Immature natural killer cell (primary cell): ENCODE data around the gene ZDHHC1. TPM values are rescaled to one million over a fixed set of nuclear protein-coding genes. Genes with fewer than 3 reads are reported as not detected.
A peak's percentile ranks its signal among the peaks of the same experiment; 100 is the strongest.

Experiments used
- DNase-seq, 3 donors: peaks; one replicate each; pipeline ENCODE4 v3.0.0; 2022; ENCODE audit warnings: mixed read lengths in 1 of 3
- H3K27ac Mint-ChIP-seq, 6 donors: one replicate each; pipeline ENCODE4 v1.8.0; 2020; ENCODE audit warnings: mixed read lengths in 6 of 6, mild to moderate bottlenecking in 5 of 6, inconsistent platforms in 4 of 6, moderate library complexity in 3 of 6
- H3K27me3 Mint-ChIP-seq, 3 donors: one replicate each; pipeline ENCODE4 v1.8.0; 2020 to 2021; ENCODE audit warnings: low read depth in 3 of 3, mild to moderate bottlenecking in 3 of 3, mixed read lengths in 3 of 3, moderate library complexity in 3 of 3, inconsistent platforms in 1 of 3
- H3K36me3 Mint-ChIP-seq, 3 donors: one replicate each; pipeline ENCODE4 v1.8.0; 2020; ENCODE audit warnings: mixed read lengths in 3 of 3, inconsistent platforms in 2 of 3, mild to moderate bottlenecking in 2 of 3
- H3K4me1 Mint-ChIP-seq, 2 donors: one replicate each; pipeline ENCODE4 v1.8.0; 2020; ENCODE audit warnings: inconsistent platforms in 2 of 2, mild to moderate bottlenecking in 2 of 2, mixed read lengths in 2 of 2, moderate library complexity in 1 of 2
- H3K4me3 Mint-ChIP-seq, 5 donors: one replicate each; pipeline ENCODE4 v1.8.0; 2020; ENCODE audit warnings: mild to moderate bottlenecking in 5 of 5, mixed read lengths in 5 of 5, inconsistent platforms in 3 of 5, moderate library complexity in 3 of 5
- H3K9me3 Mint-ChIP-seq, 6 donors: one replicate each; pipeline ENCODE4 v1.8.0; 2020; ENCODE audit warnings: mild to moderate bottlenecking in 6 of 6, mixed read lengths in 6 of 6, inconsistent platforms in 4 of 6, moderate library complexity in 3 of 6
- polyA plus RNA-seq, 3 donors: library from polyadenylated mRNA; unstranded; fragments of 300-500 nt; fragmentation: Illumina TruSeq; gene quantifications; one replicate each; pipeline ENCODE4 v1.2.3, GENCODE V29; 2021

Gene ZDHHC1
- polyA plus RNA-seq, 3 donors from 2014 or later, result 0.64 to 0.71 TPM; not detected in 1

- Mint-ChIP-seq H3K36me3 (peaks cover 0 to 3% (median 0%) of the 10 kb centered on the region in 3 donors), H3K27me3 (peaks cover 0 to 4% (median 0%) of the 10 kb centered on the region in 3 donors)
- DNase-seq, result no peak
Observed at GRCh38 chr16:67456391-67457081, 40.3 kb upstream of the ZDHHC1 start.

GRCh38 chr16:67454852-67455251 lies 38.6 kb upstream of the ZDHHC1 start:
- no peak for DNase-seq
- Mint-ChIP-seq H3K36me3 (peaks cover 0 to 4% (median 3%) of the 10 kb centered on the region in 3 donors), H3K27me3 (peaks cover 0 to 7% (median 4%) of the 10 kb centered on the region in 3 donors), H3K4me3 (no peak overlapping the region), H3K4me1 (peaks cover 46 to 56% of the 10 kb centered on the region in 2 donors), H3K27ac (peak overlapping the region in 3 of 6 donors; percentile 49 to 57 (median 51)), H3K9me3 (no peaks in the 10 kb centered on the region)

More at GRCh38 chr16:67456391-67457081, 40.3 kb upstream of the ZDHHC1 start:
- peaks cover 60 to 65% of the 10 kb centered on the region in 2 donors for H3K4me1 Mint-ChIP-seq
- H3K9me3 Mint-ChIP-seq, result no peaks in the 10 kb centered on the region
- no peak overlapping the region for H3K4me3 Mint-ChIP-seq
- peak overlapping the region in 4 of 6 donors; percentile 40 to 84 (median 70) for H3K27ac Mint-ChIP-seq

- Mint-ChIP-seq H3K9me3 (no peaks in the 10 kb centered on the region), H3K4me3 (no peak overlapping the region), H3K27me3 (peaks cover 0 to 7% (median 4%) of the 10 kb centered on the region in 3 donors), H3K27ac (peak overlapping the region in 5 of 6 donors; percentile 25 to 83 (median 59)), H3K36me3 (peaks cover 0 to 4% (median 3%) of the 10 kb centered on the region in 3 donors), H3K4me1 (peaks cover 52 to 62% of the 10 kb centered on the region in 2 donors)
- DNase-seq, result no peak
Observed at GRCh38 chr16:67454104-67454503, 37.8 kb upstream of the ZDHHC1 start.

GRCh38 chr16:67451704-67452435 lies 35.6 kb upstream of the ZDHHC1 start:
- peaks cover 0 to 4% (median 3%) of the 10 kb centered on the region in 3 donors for H3K36me3 Mint-ChIP-seq
- no peak for DNase-seq
- no peaks in the 10 kb centered on the region for H3K9me3 Mint-ChIP-seq
- no peak overlapping the region for H3K4me3 Mint-ChIP-seq
- H3K4me1 Mint-ChIP-seq, result peaks cover 43 to 50% of the 10 kb centered on the region in 2 donors
- peaks cover 0 to 9% (median 4%) of the 10 kb centered on the region in 3 donors for H3K27me3 Mint-ChIP-seq
- H3K27ac Mint-ChIP-seq, result no peak overlapping the region

- H3K27ac Mint-ChIP-seq, result no peak overlapping the region
- H3K9me3 Mint-ChIP-seq, result no peaks in the 10 kb centered on the region
- H3K27me3 Mint-ChIP-seq, result peaks cover 0 to 9% (median 6%) of the 10 kb centered on the region in 3 donors
- peaks cover 38 to 48% of the 10 kb centered on the region in 2 donors for H3K4me1 Mint-ChIP-seq
- no peak for DNase-seq
- H3K36me3 Mint-ChIP-seq, result peaks cover 0 to 4% (median 3%) of the 10 kb centered on the region in 3 donors
- H3K4me3 Mint-ChIP-seq, result no peak overlapping the region
Observed at GRCh38 chr16:67451061-67451703, 34.9 kb upstream of the ZDHHC1 start.

- H3K4me3 Mint-ChIP-seq, result no peak overlapping the region
- peaks cover 24 to 33% of the 10 kb centered on the region in 2 donors for H3K4me1 Mint-ChIP-seq
- peaks cover 0 to 4% (median 3%) of the 10 kb centered on the region in 3 donors for H3K36me3 Mint-ChIP-seq
- no peak for DNase-seq
- peaks cover 1 to 9% (median 5%) of the 10 kb centered on the region in 3 donors for H3K27me3 Mint-ChIP-seq
- no peaks in the 10 kb centered on the region for H3K9me3 Mint-ChIP-seq
- peak overlapping the region in 3 of 6 donors; percentile 1 to 45 (median 29) for H3K27ac Mint-ChIP-seq
Observed at GRCh38 chr16:67449739-67450138, 33.5 kb upstream of the ZDHHC1 start.

GRCh38 chr16:67449336-67449735 lies 33.1 kb upstream of the ZDHHC1 start:
- DNase-seq, result no peak
- H3K9me3 Mint-ChIP-seq, result no peaks in the 10 kb centered on the region
- peaks cover 21 to 30% of the 10 kb centered on the region in 2 donors for H3K4me1 Mint-ChIP-seq
- H3K27ac Mint-ChIP-seq, result peak overlapping the region in 4 of 6 donors; percentile 1 to 45 (median 32)
- no peak overlapping the region for H3K4me3 Mint-ChIP-seq
- peaks cover 0 to 4% (median 3%) of the 10 kb centered on the region in 3 donors for H3K36me3 Mint-ChIP-seq
- H3K27me3 Mint-ChIP-seq, result peaks cover 2 to 11% (median 4%) of the 10 kb centered on the region in 3 donors

- Mint-ChIP-seq H3K4me1 (peaks cover 15 to 24% of the 10 kb centered on the region in 2 donors), H3K9me3 (no peaks in the 10 kb centered on the region), H3K27me3 (peaks cover 2 to 11% (median 4%) of the 10 kb centered on the region in 3 donors), H3K36me3 (peaks cover 0 to 4% (median 3%) of the 10 kb centered on the region in 3 donors), H3K4me3 (no peak overlapping the region), H3K27ac (no peak overlapping the region)
- DNase-seq, result no peak
Observed at GRCh38 chr16:67448580-67448979, 32.3 kb upstream of the ZDHHC1 start.

- Mint-ChIP-seq H3K4me1 (peaks cover 11 to 19% of the 10 kb centered on the region in 2 donors), H3K9me3 (no peaks in the 10 kb centered on the region), H3K27ac (no peak overlapping the region), H3K27me3 (peaks cover 2 to 11% (median 3%) of the 10 kb centered on the region in 3 donors), H3K36me3 (peaks cover 0 to 4% (median 0%) of the 10 kb centered on the region in 3 donors), H3K4me3 (no peak overlapping the region)
- DNase-seq, result peak; percentile 22 to 40 (median 24)
Observed at GRCh38 chr16:67447508-67448076, 31.3 kb upstream of the ZDHHC1 start.

GRCh38 chr16:67446968-67447507 lies 30.8 kb upstream of the ZDHHC1 start:
- Mint-ChIP-seq H3K27ac (peak overlapping the region in 1 of 6 donors; percentile 40), H3K36me3 (peaks cover 0 to 4% (median 0%) of the 10 kb centered on the region in 3 donors), H3K27me3 (peaks cover 2 to 11% (median 3%) of the 10 kb centered on the region in 3 donors), H3K9me3 (no peaks in the 10 kb centered on the region), H3K4me1 (peaks cover 11 to 19% of the 10 kb centered on the region in 2 donors), H3K4me3 (no peak overlapping the region)
- no peak for DNase-seq

GRCh38 chr16:67445913-67446907 lies 29.9 kb upstream of the ZDHHC1 start:
- Mint-ChIP-seq H3K27me3 (peaks cover 3 to 11% (median 5%) of the 10 kb centered on the region in 3 donors), H3K36me3 (peaks cover 0 to 8% (median 3%) of the 10 kb centered on the region in 3 donors), H3K27ac (peak overlapping the region in 1 of 6 donors; percentile 40), H3K4me3 (no peak overlapping the region), H3K9me3 (no peaks in the 10 kb centered on the region), H3K4me1 (peaks cover 11 to 19% of the 10 kb centered on the region in 2 donors)
- DNase-seq, result no peak

- Mint-ChIP-seq H3K36me3 (peaks cover 0 to 7% (median 3%) of the 10 kb centered on the region in 3 donors), H3K4me3 (no peak overlapping the region), H3K9me3 (no peaks in the 10 kb centered on the region), H3K27ac (no peak overlapping the region), H3K27me3 (peaks cover 3 to 5% (median 5%) of the 10 kb centered on the region in 3 donors), H3K4me1 (peaks cover 11 to 15% of the 10 kb centered on the region in 2 donors)
- no peak for DNase-seq
Observed at GRCh38 chr16:67445441-67445912, 29.2 kb upstream of the ZDHHC1 start.
